Gastrocnemius medialis (tissue), 4 donors: ENCODE data around the gene AMY2B.
"Not testable (repeated sequence)": the region's sequence is repeated elsewhere in the genome, so short reads cannot be mapped to it uniquely, and the experiment has no call there.

ENCODE experiments used
- POLR2A ChIP-seq, 2 donors: fragments of 450-650 bp; IDR thresholded peaks; one replicate each; pipeline ENCODE4 v1.6.1; 2017; ENCODE audit warnings: antibody characterized with exemption in 2 of 2, mild to moderate bottlenecking in 2 of 2, moderate library complexity in 2 of 2
- TF ChIP-seq, protein P1 (sequence below), 5 experiments: fragments of 450-650 bp in 3 of 5; fragments of 200-600 bp in 2 of 5; sonication (generic) in 2 of 5; IDR thresholded peaks in 4 of 5; conservative IDR thresholded peaks in 1 of 5; 1 replicate in 4 of 5; 2 replicates in 1 of 5; pipeline ENCODE4 v1.5.1; 2016 to 2019; ENCODE audit warnings: antibody characterized with exemption in 5 of 5, mild to moderate bottlenecking in 3 of 5, moderate library complexity in 3 of 5

DNA sequence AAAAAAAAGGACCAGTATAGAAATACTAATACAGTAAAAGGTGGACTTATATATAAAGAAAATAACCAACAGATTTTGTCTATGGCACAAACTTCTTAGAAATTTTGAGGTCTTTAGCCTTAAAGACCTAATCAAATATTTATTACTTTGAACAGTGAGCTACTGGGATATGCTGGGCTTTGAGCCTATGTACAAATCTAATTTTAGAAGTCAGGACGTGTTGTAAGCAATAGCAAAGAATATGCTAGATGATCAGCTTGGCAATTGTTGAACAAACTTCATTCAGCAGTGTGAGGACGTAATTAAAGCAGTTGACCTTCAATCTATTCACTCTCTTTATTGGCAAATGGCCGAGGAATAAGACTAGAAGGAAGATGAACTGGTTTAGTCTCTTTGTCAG, 31.4 kb downstream of the AMY2B start:
- TF ChIP-seq POLR2A (IDR thresholded peaks at IDR 0.05) = not testable (repeated sequence)
- TF ChIP-seq, protein P1, sequence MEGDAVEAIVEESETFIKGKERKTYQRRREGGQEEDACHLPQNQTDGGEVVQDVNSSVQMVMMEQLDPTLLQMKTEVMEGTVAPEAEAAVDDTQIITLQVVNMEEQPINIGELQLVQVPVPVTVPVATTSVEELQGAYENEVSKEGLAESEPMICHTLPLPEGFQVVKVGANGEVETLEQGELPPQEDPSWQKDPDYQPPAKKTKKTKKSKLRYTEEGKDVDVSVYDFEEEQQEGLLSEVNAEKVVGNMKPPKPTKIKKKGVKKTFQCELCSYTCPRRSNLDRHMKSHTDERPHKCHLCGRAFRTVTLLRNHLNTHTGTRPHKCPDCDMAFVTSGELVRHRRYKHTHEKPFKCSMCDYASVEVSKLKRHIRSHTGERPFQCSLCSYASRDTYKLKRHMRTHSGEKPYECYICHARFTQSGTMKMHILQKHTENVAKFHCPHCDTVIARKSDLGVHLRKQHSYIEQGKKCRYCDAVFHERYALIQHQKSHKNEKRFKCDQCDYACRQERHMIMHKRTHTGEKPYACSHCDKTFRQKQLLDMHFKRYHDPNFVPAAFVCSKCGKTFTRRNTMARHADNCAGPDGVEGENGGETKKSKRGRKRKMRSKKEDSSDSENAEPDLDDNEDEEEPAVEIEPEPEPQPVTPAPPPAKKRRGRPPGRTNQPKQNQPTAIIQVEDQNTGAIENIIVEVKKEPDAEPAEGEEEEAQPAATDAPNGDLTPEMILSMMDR (IDR thresholded peaks at IDR 0.05 in 4 of 5, conservative IDR thresholded peaks at IDR 0.05 in 1 of 5) = not testable (repeated sequence)
